OCI-LY7 (cell line): ENCODE measurements around the gene CTSV.
"Not testable (repeated sequence)": the region's sequence is repeated elsewhere in the genome, so short reads cannot be mapped to it uniquely, and the experiment has no call there.

Experiments used
- CTCF ChIP-seq: fragments of 200-600 bp; sonication (generic); conservative IDR thresholded peaks from 2 replicates; pipeline ENCODE4 v1.5.1; 2014; ENCODE audit warnings: mild to moderate bottlenecking, antibody characterized with exemption, low read length, moderate library complexity, mixed read lengths
- EZH2phosphoT487 ChIP-seq: fragments of 200-600 bp; sonication (generic); IDR thresholded peaks from 2 replicates; pipeline ENCODE4 v1.6.1; 2018; ENCODE audit warnings: low read depth, borderline replicate concordance, mild to moderate bottlenecking, mixed run types, antibody characterized with exemption, low read length, moderate library complexity, mixed read lengths

- TF ChIP-seq CTCF, EZH2phosphoT487: not testable (repeated sequence)
These were observed 46.6 kb downstream of the CTSV start for GRCh38 chr9:96992303-96992702.
